ENCODE results near the gene RMND5B.

- TF ChIP-seq, protein P1, sequence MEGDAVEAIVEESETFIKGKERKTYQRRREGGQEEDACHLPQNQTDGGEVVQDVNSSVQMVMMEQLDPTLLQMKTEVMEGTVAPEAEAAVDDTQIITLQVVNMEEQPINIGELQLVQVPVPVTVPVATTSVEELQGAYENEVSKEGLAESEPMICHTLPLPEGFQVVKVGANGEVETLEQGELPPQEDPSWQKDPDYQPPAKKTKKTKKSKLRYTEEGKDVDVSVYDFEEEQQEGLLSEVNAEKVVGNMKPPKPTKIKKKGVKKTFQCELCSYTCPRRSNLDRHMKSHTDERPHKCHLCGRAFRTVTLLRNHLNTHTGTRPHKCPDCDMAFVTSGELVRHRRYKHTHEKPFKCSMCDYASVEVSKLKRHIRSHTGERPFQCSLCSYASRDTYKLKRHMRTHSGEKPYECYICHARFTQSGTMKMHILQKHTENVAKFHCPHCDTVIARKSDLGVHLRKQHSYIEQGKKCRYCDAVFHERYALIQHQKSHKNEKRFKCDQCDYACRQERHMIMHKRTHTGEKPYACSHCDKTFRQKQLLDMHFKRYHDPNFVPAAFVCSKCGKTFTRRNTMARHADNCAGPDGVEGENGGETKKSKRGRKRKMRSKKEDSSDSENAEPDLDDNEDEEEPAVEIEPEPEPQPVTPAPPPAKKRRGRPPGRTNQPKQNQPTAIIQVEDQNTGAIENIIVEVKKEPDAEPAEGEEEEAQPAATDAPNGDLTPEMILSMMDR (IDR thresholded peaks at IDR 0.05), result no peak
- TF ChIP-seq EZH2 (IDR thresholded peaks at IDR 0.05), result no peak
These were observed 49.5 kb downstream of the RMND5B start for GRCh38 chr5:178180141-178180863.
